Measurements from ENCODE around the gene TMC1.

- TF ChIP-seq EZH2 (IDR thresholded peaks at IDR 0.05; ENCODE audit: low read depth, low read length, severe bottlenecking): no peak
- TF ChIP-seq CHD2 (IDR thresholded peaks at IDR 0.05; ENCODE audit: low read length): no peak
These were observed 144.0 kb downstream of the TMC1 start for GRCh38 chr9:72665421-72665820.

Data from H1 (cell line).